GM20431 (cell line): ENCODE data around the gene GJA5.

Experiments
- in situ Hi-C: fragments of 300-500 bp; cut with MseI, MboI; formaldehyde crosslinking; loops from one replicate; pipeline ENCODE4 v1.15.0; 2020; ENCODE audit warnings: low sequenced_read_pairs; ENCODE audit not compliant: unreplicated experiment

The GJA5 gene

GRCh38 chr1:147768101-147768500, 7.7 kb upstream of the GJA5 start:
- in situ Hi-C loops: no loop called here

GRCh38 chr1:147762233-147763024, 2.0 kb upstream of the GJA5 start:
- in situ Hi-C loops: no loop called here

DNA sequence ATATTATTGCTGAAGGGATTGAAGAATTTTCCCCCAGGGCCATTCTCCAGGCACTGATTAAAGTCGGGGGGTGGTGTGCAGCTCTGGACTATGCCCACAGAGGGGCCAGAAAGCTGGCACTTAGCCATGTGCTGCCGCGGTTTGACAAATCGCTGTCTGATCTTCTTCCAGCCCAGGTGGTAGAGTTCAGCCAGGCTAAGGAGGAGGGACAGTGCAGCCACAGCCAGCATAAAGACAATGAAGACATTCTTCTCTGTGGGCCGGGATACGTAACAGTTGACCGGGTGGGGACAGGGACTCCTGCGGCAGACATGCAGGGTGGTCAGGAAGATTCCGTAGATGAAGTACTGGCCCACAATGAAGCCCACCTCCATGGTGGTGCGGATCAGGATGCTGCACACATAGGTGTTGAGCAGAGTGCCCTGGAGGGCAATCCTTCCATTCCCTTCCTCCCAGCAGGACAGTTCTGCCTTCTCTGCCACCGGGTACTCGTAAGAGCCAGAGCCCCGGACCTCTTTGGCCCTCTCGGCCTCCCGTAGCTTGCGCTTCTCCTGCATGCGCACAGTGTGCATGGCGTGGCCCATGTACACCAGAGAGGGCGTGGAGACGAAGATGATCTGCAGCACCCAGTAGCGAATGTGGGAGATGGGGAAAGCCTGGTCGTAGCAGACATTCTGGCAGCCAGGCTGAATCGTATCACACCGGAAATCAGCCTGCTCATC, 1.9 kb downstream of the GJA5 start:
- in situ Hi-C loops: no loop called here

- in situ Hi-C loops: no loop called here
These were observed 3.1 kb downstream of the GJA5 start for GRCh38 chr1:147757015-147757990.

- in situ Hi-C loops: no loop called here
These were observed 4.1 kb downstream of the GJA5 start for GRCh38 chr1:147756341-147756740.

- in situ Hi-C loops: no loop called here
These were observed 5.7 kb downstream of the GJA5 start for GRCh38 chr1:147754661-147755060.

DNA sequence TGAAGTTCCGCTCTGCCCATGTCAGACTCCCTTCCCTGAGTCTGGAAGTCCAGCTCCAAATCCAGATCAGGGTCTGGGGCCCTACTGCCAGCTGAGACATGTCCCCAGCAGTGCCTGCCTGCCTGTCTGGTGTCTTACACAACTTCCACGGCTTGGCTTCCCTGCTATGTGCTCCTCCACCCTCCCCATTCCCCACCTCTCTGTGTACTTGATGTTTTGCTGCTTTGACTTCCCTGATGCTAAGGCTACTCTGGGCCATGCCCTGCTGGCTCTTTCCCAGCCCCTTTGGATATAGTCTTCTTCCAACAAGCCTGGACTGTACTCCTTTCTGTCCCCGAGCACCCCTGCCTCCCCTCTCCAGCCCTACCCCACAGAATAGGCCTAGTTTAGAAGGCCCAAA, 7.3 kb downstream of the GJA5 start:
- in situ Hi-C loops: no loop called here

DNA sequence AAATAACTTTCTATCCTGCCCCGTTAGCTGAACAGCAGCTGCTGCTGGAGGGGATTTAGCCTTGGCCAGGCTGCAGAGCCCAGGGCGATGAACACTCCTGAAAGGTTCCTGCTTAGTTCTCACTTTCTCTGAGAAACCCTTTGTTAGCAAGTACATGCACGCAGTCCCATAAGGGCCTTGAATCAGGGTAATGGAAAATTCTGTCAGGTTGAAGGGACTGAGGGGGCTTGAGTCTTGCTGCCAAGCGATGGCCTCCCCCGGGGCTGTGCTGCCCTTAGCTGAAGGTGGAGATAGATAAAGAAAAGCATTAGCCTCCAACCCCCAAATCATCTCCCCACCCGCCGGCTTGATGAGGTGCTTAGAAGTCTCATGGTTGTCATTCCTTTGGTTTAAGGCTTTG, 7.9 kb downstream of the GJA5 start:
- in situ Hi-C loops: no loop called here

GRCh38 chr1:147751346-147751745, 9.1 kb downstream of the GJA5 start:
- in situ Hi-C loops: no loop called here

DNA sequence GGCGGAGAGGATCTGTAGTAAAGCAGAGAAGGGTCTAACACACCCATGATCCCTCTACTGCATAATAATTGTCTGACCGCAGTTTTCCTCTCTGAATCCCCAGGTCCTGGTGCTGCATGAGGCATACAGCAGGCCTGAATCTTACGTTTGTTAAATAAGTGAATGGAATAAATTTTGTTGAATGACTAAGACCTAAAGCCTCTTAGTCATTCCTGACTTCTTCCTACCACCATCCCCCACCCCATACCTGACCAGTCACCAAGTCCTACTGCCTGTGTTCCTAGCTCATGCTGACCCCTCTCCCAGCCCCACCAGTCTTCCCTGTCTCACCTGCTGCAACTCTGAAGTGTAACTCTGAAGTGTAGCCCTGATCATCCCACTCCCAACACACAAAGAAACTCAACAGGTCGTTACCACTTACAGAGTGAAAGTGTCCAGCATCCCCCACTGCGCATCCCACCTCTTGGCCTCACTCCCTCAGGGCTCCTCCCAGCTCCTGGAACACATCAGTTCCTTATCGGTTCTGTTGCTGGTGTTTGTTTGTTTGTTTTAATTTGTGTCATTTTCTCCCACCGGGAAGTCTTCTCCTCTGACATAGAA, 9.7 kb downstream of the GJA5 start:
- in situ Hi-C loops: no loop called here

DNA sequence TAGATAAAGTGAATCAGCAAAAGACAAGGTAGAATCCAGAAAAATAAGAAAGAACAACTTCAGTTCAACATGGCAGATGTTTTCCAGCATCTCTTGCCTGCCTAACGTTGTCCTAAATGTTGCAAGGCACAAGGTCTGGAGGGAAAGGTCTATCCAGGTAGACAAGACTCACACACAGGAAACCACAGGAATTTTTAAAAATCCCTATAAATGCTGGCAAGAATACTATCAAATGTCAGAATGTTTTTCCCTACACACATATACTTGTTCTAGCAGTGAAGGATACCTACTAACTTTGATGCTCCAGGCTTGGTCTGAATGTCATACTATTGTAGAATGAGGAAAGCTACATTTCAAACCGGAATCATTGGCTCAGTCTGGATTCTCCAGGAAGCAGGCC, 10.6 kb downstream of the GJA5 start:
- in situ Hi-C loops: no loop called here

DNA sequence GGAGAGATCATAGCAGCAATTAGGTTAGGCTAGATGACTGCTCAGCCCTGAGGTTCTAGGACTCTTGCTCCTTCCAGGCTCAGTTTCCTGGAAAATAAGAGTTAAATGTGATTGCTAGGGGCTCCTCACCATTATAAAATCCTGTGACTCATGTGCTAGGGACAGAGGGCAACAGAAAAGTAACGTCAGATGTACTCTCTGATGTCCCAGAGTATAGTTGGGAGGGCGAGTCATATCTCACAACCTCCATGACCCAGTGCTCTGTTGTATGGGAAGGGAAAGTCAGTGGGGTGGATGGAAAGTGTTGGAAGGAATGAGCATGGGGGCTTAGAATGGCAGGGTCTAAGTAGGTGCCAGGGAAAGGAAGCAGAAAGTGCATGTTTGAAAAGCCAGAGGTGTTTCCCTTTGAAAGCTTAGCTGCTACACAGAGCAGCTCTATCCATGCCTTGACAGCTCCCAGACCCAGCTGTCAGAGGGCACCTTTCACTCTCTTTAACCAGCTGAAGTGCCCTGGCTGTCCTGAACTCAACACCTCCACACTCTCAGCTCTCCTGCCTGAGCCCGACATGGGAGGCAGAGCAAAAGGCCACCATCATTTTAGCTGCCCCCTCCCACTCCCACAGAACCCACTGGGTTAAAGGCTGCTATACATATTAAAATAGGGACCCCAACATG, 11.6 kb downstream of the GJA5 start:
- in situ Hi-C loops: no loop called here

DNA sequence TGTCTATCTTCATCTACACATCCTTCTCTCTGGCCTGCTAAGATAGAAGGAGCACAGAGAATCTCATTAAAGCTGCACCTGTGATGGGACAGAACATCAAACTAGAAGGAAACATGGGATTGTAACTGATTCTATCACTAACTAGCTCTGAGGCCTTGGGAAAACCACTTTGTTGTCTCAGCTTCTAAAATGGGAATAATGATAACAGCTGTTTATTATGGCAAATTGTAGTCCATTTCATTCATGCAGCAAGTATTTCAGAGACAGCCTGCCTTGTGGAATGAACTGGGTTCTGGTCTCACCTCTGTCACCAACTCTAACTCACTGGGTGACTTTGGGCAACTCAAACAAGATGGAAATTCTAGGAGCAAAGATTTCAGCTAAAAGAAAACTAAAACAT, 12.4 kb downstream of the GJA5 start:
- in situ Hi-C loops: no loop called here

GRCh38 chr1:147745271-147745670, 15.1 kb downstream of the GJA5 start:
- in situ Hi-C loops: no loop called here

GRCh38 chr1:147741065-147741464, 19.3 kb downstream of the GJA5 start:
- in situ Hi-C loops: no loop called here

- in situ Hi-C loops: no loop called here
These were observed 20.0 kb downstream of the GJA5 start for GRCh38 chr1:147740391-147740790.

- in situ Hi-C loops: no loop called here
These were observed 21.5 kb downstream of the GJA5 start for GRCh38 chr1:147738739-147739476.

DNA sequence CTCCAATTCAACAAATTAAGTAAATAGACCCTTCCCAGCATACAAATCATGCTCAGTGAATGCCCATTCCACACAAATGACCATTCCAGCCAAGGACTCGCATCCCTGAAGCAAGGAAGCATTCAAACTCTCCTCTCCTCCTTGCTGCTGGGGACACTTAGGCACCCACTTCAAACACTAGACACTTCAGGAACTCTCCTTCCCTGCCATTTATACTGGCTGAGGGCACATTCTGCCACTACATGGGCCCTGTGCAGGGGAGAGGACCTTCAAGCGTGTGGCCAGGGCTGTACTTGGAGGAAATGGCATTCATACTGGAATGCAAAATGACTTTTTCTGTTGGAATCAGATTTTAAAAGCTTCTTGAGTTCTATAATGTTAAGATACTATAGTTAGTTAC, 22.3 kb downstream of the GJA5 start:
- in situ Hi-C loops: no loop called here

DNA sequence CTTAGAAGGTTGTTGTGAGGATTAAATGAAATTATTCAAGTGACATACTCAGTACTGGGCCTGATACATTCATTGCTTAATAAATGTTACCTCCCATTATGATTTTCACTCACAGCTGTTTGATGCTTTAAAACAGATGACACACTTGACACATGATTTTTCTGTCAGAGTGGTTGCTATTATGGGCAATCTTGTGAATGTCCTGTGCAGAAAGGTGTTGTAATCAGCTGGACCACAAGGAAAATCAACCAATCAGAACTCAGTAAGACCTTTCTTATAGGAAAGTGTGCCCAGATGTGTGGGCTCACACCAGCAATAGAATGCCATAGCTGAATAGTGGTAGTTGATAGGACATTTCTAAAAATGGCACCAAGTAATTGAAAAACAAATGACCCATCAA, 23.5 kb downstream of the GJA5 start:
- in situ Hi-C loops: no loop called here
